Spleen (tissue), 11 donors: ENCODE results near the gene DPAGT1. TPM values are rescaled to one million over a fixed set of nuclear protein-coding genes. Genes with fewer than 3 reads are reported as not detected.

ENCODE experiments used
- DNase-seq: peaks from one replicate; pipeline ENCODE4 v3.0.0-alpha.2; 2020
- H3K27ac ChIP-seq, 8 donors: fragments of 200-600 bp; sonication (generic) in 7 of 8; 1 replicate in 4 of 8; 2 replicates in 4 of 8; pipeline versions ENCODE4 v1.5.0 to v1.8.0; 2016 to 2021; ENCODE audit warnings: inconsistent platforms in 4 of 8, mild to moderate bottlenecking in 4 of 8, moderate library complexity in 1 of 8
- H3K27me3 ChIP-seq, 7 donors: fragments of 200-600 bp; sonication (generic) in 6 of 7; replicated peaks in 1 of 7; 1 replicate in 4 of 7; 2 replicates in 3 of 7; pipeline versions ENCODE4 v1.5.0 to v1.8.0; 2016 to 2021; ENCODE audit warnings: inconsistent platforms in 3 of 7, mild to moderate bottlenecking in 1 of 7
- H3K36me3 ChIP-seq, 6 donors: fragments of 200-600 bp; sonication (generic) in 5 of 6; 1 replicate in 4 of 6; 2 replicates in 2 of 6; pipeline versions ENCODE4 v1.5.0 to v1.8.0; 2016 to 2021; ENCODE audit warnings: inconsistent platforms in 2 of 6
- H3K4me1 ChIP-seq, 6 donors: fragments of 200-600 bp; sonication (generic) in 5 of 6; 1 replicate in 3 of 6; 2 replicates in 3 of 6; pipeline versions ENCODE4 v1.5.0 to v1.8.0; 2016 to 2021; ENCODE audit warnings: inconsistent platforms in 3 of 6
- H3K4me3 ChIP-seq, 8 donors: fragments of 200-600 bp; sonication (generic) in 7 of 8; 1 replicate in 4 of 8; 2 replicates in 4 of 8; pipeline versions ENCODE4 v1.5.0 to v1.8.0; 2016 to 2021; ENCODE audit warnings: inconsistent platforms in 4 of 8, mild to moderate bottlenecking in 4 of 8, moderate library complexity in 2 of 8
- H3K9me3 ChIP-seq, 8 donors: fragments of 200-600 bp; sonication (generic) in 7 of 8; 1 replicate in 4 of 8; 2 replicates in 4 of 8; pipeline versions ENCODE4 v1.5.0 to v1.8.0; 2016 to 2021; ENCODE audit warnings: inconsistent platforms in 4 of 8
- POLR2A ChIP-seq, 3 donors: fragments of 450-650 bp; IDR thresholded peaks; one replicate each; pipeline ENCODE4 v1.5.1; 2017; ENCODE audit warnings: antibody characterized with exemption in 3 of 3, mild to moderate bottlenecking in 1 of 3
- POLR2AphosphoS5 ChIP-seq, 3 donors: sonication (generic); formaldehyde crosslinking; IDR thresholded peaks; one replicate each; pipeline ENCODE4 v1.5.1; 2017; ENCODE audit warnings: antibody characterized with exemption in 3 of 3
- WGBS, 5 donors: extraction: QIAGEN DNeasy Blood & Tissue Kit in 3 of 5; methylation state at CpG; one replicate each; pipeline versions ENCODE4 v1.1.5 to v1.1.7; 2013 to 2018; 5-methylcytosine and 5-hydroxymethylcytosine counted together
- intact Hi-C: fragments of 100-400 bp; cut with DNase I; formaldehyde crosslinking; loops from one replicate; pipeline ENCODE4 v1.15.0; 2023; ENCODE audit warnings: low total_unique reads
- polyA plus RNA-seq, 3 donors: library from polyadenylated mRNA; stranded (reverse); fragments of 200-250 nt; gene quantifications; one replicate each; pipeline ENCODE4 v1.2.1, GENCODE V29; 2013
- total RNA-seq, 7 donors: library from RNA; depleted of rRNA in 3 of 7; stranded (reverse); fragments of >200 nt in 3 of 7; fragmentation: NEBNext Ultra II Directional in 4 of 7; extraction: Animal tissue kit (Norgen Biotek cat#: 25700) in 4 of 7; gene quantifications; one replicate each; pipeline versions ENCODE4 v1.1.0 to v1.2.1, GENCODE V29; 2016 to 2021
- TF ChIP-seq, protein P1 (sequence below), 11 experiments: fragments of 200-600 bp in 7 of 11; fragments of 450-650 bp in 4 of 11; sonication (generic) in 4 of 11; IDR thresholded peaks in 8 of 11; conservative IDR thresholded peaks in 3 of 11; 1 replicate in 7 of 11; 2 replicates in 4 of 11; pipeline versions ENCODE4 v1.4.0 to v1.8.0; 2016 to 2021; ENCODE audit warnings: antibody characterized with exemption in 11 of 11, inconsistent platforms in 4 of 11, mild to moderate bottlenecking in 1 of 11
- donor health status: healthy with polysubstance abuse.
- donor health status: DM: no; HTN: no; CAD: no; lungs with moderate emphysema.
- donor health status: DM: no; HTN: no; CAD: no.
- donor health status: Bipolar disorder and iron deficiency.
- donor health status: healthy.
- donor health status: DM: no; HTN: no; CAD: no.
- donor health status: DM: yes; HTN: yes; CAD: no.

Gene DPAGT1
- total and polyA plus RNA-seq, 10 donors = 20.7 to 58.9 (median 33.7) TPM

DNA sequence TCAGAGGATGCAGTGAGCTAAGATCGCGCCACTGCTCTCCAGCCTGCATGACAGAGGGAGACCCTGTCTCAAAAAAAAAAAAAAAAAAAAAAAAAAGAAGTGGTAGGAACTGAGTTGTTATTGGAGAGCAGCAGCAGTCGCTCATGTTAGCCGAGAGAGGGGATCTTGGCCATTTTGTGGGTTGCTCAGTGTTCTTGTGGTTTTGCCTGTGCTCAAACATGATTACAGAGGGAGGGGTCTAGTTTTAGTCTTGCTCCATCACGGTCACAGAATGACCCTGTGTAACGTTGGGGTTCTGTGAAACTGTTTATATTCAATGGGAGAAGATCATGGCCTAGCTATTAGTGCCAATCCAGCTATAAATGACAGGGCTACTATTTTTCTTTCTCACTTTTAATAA lies 1.9 kb downstream of the DPAGT1 start:
- no peak for DNase-seq
- no peak for TF ChIP-seq POLR2A (IDR thresholded peaks at IDR 0.05)
- no peak for TF ChIP-seq POLR2AphosphoS5 (IDR thresholded peaks at IDR 0.05)
- TF ChIP-seq, protein P1, sequence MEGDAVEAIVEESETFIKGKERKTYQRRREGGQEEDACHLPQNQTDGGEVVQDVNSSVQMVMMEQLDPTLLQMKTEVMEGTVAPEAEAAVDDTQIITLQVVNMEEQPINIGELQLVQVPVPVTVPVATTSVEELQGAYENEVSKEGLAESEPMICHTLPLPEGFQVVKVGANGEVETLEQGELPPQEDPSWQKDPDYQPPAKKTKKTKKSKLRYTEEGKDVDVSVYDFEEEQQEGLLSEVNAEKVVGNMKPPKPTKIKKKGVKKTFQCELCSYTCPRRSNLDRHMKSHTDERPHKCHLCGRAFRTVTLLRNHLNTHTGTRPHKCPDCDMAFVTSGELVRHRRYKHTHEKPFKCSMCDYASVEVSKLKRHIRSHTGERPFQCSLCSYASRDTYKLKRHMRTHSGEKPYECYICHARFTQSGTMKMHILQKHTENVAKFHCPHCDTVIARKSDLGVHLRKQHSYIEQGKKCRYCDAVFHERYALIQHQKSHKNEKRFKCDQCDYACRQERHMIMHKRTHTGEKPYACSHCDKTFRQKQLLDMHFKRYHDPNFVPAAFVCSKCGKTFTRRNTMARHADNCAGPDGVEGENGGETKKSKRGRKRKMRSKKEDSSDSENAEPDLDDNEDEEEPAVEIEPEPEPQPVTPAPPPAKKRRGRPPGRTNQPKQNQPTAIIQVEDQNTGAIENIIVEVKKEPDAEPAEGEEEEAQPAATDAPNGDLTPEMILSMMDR (IDR thresholded peaks at IDR 0.05 in 8 of 11, conservative IDR thresholded peaks at IDR 0.05 in 3 of 11) = no peak
- intact Hi-C loops = loop anchor here (10.0 kb wide), 1 partner anchor 95 kb away; no protein-coding TSS in a partner anchor
- Histone ChIP-seq H3K27me3 (no peaks in the 10 kb centered on the region), H3K36me3 (peaks cover 0 to 31% (median 19%) of the 10 kb centered on the region in 6 donors), H3K9me3 (no peaks in the 10 kb centered on the region), H3K4me1 (peaks cover 24 to 71% (median 45%) of the 10 kb centered on the region in 6 donors), H3K4me3 (no peak overlapping the region), H3K27ac (no peak overlapping the region)
- 53 to 78% (median 68%) methylated on average over 6 of the region's 6 CpGs for WGBS, 5 donors

DNA sequence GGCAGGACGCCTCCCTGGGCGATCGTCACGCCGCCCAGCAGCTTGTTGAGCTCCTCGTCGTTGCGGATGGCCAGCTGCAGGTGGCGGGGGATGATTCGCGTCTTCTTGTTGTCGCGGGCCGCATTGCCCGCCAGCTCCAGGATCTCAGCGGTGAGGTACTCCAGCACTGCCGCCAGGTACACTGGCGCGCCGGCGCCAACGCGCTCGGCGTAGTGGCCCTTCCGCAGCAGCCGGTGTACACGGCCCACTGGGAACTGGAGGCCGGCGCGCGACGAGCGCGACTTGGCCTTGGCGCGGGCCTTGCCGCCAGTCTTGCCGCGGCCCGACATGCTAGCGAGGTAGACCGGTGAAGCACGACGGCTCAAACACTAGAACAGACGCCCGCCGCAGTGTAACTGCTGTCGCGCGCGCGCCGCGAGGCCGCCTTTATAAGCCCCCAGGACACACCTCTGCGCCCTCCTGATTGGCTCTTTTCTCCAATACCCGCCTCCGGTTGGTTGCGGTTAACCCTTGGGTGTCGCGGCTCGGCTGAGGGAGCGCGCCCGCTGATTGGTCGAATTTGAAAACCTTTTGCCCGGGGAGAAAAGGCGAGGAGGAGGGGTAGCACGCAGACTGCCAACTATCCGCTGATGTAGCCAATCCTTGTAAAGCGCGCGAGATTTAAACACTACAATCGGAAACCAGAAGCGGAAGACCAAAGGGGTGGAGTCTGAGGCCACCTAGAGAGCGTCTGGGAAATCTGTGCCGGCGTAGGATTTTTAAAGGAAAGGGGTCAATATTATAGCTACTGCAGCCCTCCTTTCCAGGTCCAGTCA lies 6.4 kb downstream of the DPAGT1 start:
- Histone ChIP-seq H3K9me3 (no peaks in the 10 kb centered on the region), H3K27me3 (no peaks in the 10 kb centered on the region), H3K27ac (peak overlapping the region; percentile 84 to 97 (median 94)), H3K4me1 (peaks cover 15 to 78% (median 44%) of the 10 kb centered on the region in 6 donors), H3K4me3 (peak overlapping the region; percentile 76 to 93 (median 83)), H3K36me3 (peaks cover 0 to 50% (median 19%) of the 10 kb centered on the region in 6 donors)
- TF ChIP-seq, protein P1 (IDR thresholded peaks at IDR 0.05 in 8 of 11, conservative IDR thresholded peaks at IDR 0.05 in 3 of 11) = peak in 7 of 11 experiments; percentile 2 to 74 (median 32)
- TF ChIP-seq POLR2AphosphoS5 (IDR thresholded peaks at IDR 0.05) = peak; percentile 100
- peak; percentile 97 to 98 (median 97) for TF ChIP-seq POLR2A (IDR thresholded peaks at IDR 0.05)
- 0 to 1% (median 0%) methylated on average over 52 to 79 of the region's 79 CpGs for WGBS, 5 donors
- intact Hi-C loops = loop anchor here (10.0 kb wide), 1 partner anchor 100 kb away; no protein-coding TSS in a partner anchor
- peak; percentile 98 for DNase-seq

DNA sequence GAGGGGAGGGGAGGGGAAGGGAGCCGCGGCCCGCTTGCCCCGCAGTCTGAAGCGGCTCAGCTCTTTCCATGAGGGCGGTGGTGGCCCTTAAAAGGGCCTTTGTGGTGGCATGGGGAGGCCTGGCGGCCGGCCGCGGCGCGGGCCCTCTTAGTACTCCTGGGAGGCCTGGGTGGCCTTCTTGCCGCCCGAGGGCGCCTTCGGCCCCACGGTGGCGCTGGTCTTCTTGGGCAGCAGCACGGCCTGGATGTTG lies 6.9 kb downstream of the DPAGT1 start:
- peak; percentile 96 for DNase-seq
- Histone ChIP-seq H3K4me1 (peaks cover 14 to 78% (median 40%) of the 10 kb centered on the region in 6 donors), H3K27me3 (no peaks in the 10 kb centered on the region), H3K27ac (peak overlapping the region; percentile 84 to 97 (median 94)), H3K9me3 (no peaks in the 10 kb centered on the region), H3K4me3 (peak overlapping the region; percentile 76 to 93 (median 83)), H3K36me3 (peaks cover 0 to 50% (median 19%) of the 10 kb centered on the region in 6 donors)
- no peak for TF ChIP-seq POLR2AphosphoS5 (IDR thresholded peaks at IDR 0.05)
- TF ChIP-seq, protein P1 (IDR thresholded peaks at IDR 0.05 in 8 of 11, conservative IDR thresholded peaks at IDR 0.05 in 3 of 11) = peak in 9 of 11 experiments; percentile 54 to 90 (median 81)
- WGBS, 5 donors = 0 to 1% (median 0%) methylated on average over 9 to 19 of the region's 19 CpGs; no CpG with 5 or more reads in 1 of the 5 donors
- intact Hi-C loops = loop anchor here (10.0 kb wide), 1 partner anchor 100 kb away; no protein-coding TSS in a partner anchor
